ENCODE data around the gene KRT10. TPM values are rescaled to one million over a fixed set of nuclear protein-coding genes. Genes with fewer than 3 reads are reported as not detected.

Gene KRT10
- total RNA-seq, 2 experiments from 2014 or later: 10.7 to 39.7 TPM

- no peaks in the 10 kb centered on the region for H3K4me1 ChIP-seq (ENCODE audit: insufficient read depth, low read length, poor library complexity, severe bottlenecking)
- H3K4me2 ChIP-seq (ENCODE audit: low read length): no peak overlapping the region
- H4K20me1 ChIP-seq (ENCODE audit: insufficient read depth, low read length): no peaks in the 10 kb centered on the region
- no peak overlapping the region for H3K27ac ChIP-seq (ENCODE audit: low read depth, low read length, poor library complexity, severe bottlenecking)
- no peak for TF ChIP-seq EZH2phosphoT487 (IDR thresholded peaks at IDR 0.05; ENCODE audit: borderline replicate concordance, low read depth, low read length)
- TF ChIP-seq CTCF (conservative IDR thresholded peaks at IDR 0.05; ENCODE audit: low read length): no peak
- no peak for DNase-seq (ENCODE audit: low spot score)
- CTCF ChIA-PET (ENCODE audit: unreplicated experiment): no interaction called here
- no peak overlapping the region for H3K4me3 ChIP-seq (ENCODE audit: low read depth, low read length, poor library complexity, severe bottlenecking)
- H3K9me3 ChIP-seq (ENCODE audit: low read length): no peaks in the 10 kb centered on the region
- no peaks in the 10 kb centered on the region for H3K36me3 ChIP-seq (ENCODE audit: insufficient read depth, low read length)
- intact Hi-C loops (cut with micrococcal nuclease; ENCODE audit: unreplicated experiment): no loop called here
- H2AFZ ChIP-seq (ENCODE audit: low read length): no peak overlapping the region
- POLR2A ChIA-PET: no interaction called here
- no TSS peak for BruUV-seq (replicated peaks)
- no peaks in the 10 kb centered on the region for H3K79me2 ChIP-seq (ENCODE audit: insufficient read depth, low read depth, low read length)
- H3K9me2 ChIP-seq (ENCODE audit: insufficient read depth, low read length): no peaks in the 10 kb centered on the region
These were observed 27.3 kb downstream of the KRT10 start for GRCh38 chr17:40795019-40795667.

GRCh38 chr17:40794466-40794865, 27.9 kb downstream of the KRT10 start:
- BruUV-seq (replicated peaks): no TSS peak
- Histone ChIP-seq H2AFZ (ENCODE audit: low read length) (no peak overlapping the region), H3K4me2 (ENCODE audit: low read length) (no peak overlapping the region), H3K9me3 (ENCODE audit: low read length) (no peaks in the 10 kb centered on the region), H3K4me3 (ENCODE audit: low read depth, low read length, poor library complexity, severe bottlenecking) (no peak overlapping the region), H3K27ac (ENCODE audit: low read depth, low read length, poor library complexity, severe bottlenecking) (no peak overlapping the region), H3K36me3 (ENCODE audit: insufficient read depth, low read length) (no peaks in the 10 kb centered on the region), H3K4me1 (ENCODE audit: insufficient read depth, low read length, poor library complexity, severe bottlenecking) (no peaks in the 10 kb centered on the region), H3K79me2 (ENCODE audit: insufficient read depth, low read depth, low read length) (no peaks in the 10 kb centered on the region), H4K20me1 (ENCODE audit: insufficient read depth, low read length) (no peaks in the 10 kb centered on the region), H3K9me2 (ENCODE audit: insufficient read depth, low read length) (no peaks in the 10 kb centered on the region)
- intact Hi-C loops (cut with micrococcal nuclease; ENCODE audit: unreplicated experiment): no loop called here
- no peak for TF ChIP-seq CTCF (conservative IDR thresholded peaks at IDR 0.05; ENCODE audit: low read length)
- TF ChIP-seq EZH2phosphoT487 (IDR thresholded peaks at IDR 0.05; ENCODE audit: borderline replicate concordance, low read depth, low read length): no peak
- POLR2A ChIA-PET: interaction anchor here (0.5 kb wide), 1 partner anchor 129 kb away, joined by 4 read pairs; the partner anchor contains the start of gene KRT222
- CTCF ChIA-PET (ENCODE audit: unreplicated experiment): interaction anchor here (0.5 kb wide), 1 partner anchor 1006 kb away, joined by 6 read pairs; no protein-coding TSS in a partner anchor
- DNase-seq (ENCODE audit: low spot score): no peak

GRCh38 chr17:40793832-40794231, 28.6 kb downstream of the KRT10 start:
- Histone ChIP-seq H3K4me3 (ENCODE audit: low read depth, low read length, poor library complexity, severe bottlenecking) (no peak overlapping the region), H3K9me3 (ENCODE audit: low read length) (no peaks in the 10 kb centered on the region), H3K79me2 (ENCODE audit: insufficient read depth, low read depth, low read length) (no peaks in the 10 kb centered on the region), H3K4me2 (ENCODE audit: low read length) (no peak overlapping the region), H2AFZ (ENCODE audit: low read length) (no peak overlapping the region), H3K27ac (ENCODE audit: low read depth, low read length, poor library complexity, severe bottlenecking) (no peak overlapping the region), H3K36me3 (ENCODE audit: insufficient read depth, low read length) (no peaks in the 10 kb centered on the region), H3K4me1 (ENCODE audit: insufficient read depth, low read length, poor library complexity, severe bottlenecking) (no peaks in the 10 kb centered on the region), H4K20me1 (ENCODE audit: insufficient read depth, low read length) (no peaks in the 10 kb centered on the region), H3K9me2 (ENCODE audit: insufficient read depth, low read length) (no peaks in the 10 kb centered on the region)
- TF ChIP-seq EZH2phosphoT487 (IDR thresholded peaks at IDR 0.05; ENCODE audit: borderline replicate concordance, low read depth, low read length) (no peak), CTCF (conservative IDR thresholded peaks at IDR 0.05; ENCODE audit: low read length) (no peak)
- intact Hi-C loops (cut with micrococcal nuclease; ENCODE audit: unreplicated experiment): no loop called here
- DNase-seq (ENCODE audit: low spot score): no peak
- no TSS peak for BruUV-seq (replicated peaks)
- POLR2A ChIA-PET: interaction anchor here (0.5 kb wide), 1 partner anchor 129 kb away, joined by 4 read pairs; the partner anchor contains the start of gene KRT222
- CTCF ChIA-PET (ENCODE audit: unreplicated experiment): interaction anchor here (0.5 kb wide), 1 partner anchor 1007 kb away, joined by 6 read pairs; no protein-coding TSS in a partner anchor
